ENCODE measurements around the gene SH3GLB1. TPM values are rescaled to one million over a fixed set of nuclear protein-coding genes. Genes with fewer than 3 reads are reported as not detected.

SH3GLB1 gene
- total and polyA plus RNA-seq, 2 experiments from 2014 or later = 59.3 to 89.1 TPM

DNA sequence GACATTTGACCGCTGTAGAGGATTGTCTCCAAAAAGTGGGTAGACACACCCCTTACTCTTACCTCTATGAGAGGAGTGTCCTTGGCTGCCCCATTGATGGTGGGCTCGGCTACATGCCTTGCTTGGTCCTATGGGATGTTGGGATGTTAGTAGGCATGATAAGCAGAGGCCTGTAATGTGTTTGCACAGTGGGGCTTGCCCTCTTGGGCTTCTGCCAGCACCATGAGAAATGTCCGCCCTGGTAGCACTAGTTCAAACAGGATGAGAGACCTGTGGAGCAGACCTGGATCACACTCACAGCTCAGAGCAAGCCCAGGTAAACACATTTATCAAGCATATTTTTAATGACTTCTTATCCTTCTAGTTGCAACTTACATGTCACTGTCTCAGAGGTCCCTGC, 54.2 kb downstream of the SH3GLB1 start:
- peaks cover 18% of the 10 kb centered on the region for H3K4me1 ChIP-seq (ENCODE audit: insufficient read depth)
- no peaks in the 10 kb centered on the region for H3K9me2 ChIP-seq (replicated peaks; ENCODE audit: insufficient read depth)
- H3K27ac ChIP-seq = no peak overlapping the region
- no peak for TF ChIP-seq EZH2phosphoT487 (IDR thresholded peaks at IDR 0.05; ENCODE audit: low read depth, severe bottlenecking, unreplicated experiment)
- TF ChIP-seq EZH2 (IDR thresholded peaks at IDR 0.05; ENCODE audit: borderline replicate concordance) = no peak
- TF ChIP-seq, protein P1, sequence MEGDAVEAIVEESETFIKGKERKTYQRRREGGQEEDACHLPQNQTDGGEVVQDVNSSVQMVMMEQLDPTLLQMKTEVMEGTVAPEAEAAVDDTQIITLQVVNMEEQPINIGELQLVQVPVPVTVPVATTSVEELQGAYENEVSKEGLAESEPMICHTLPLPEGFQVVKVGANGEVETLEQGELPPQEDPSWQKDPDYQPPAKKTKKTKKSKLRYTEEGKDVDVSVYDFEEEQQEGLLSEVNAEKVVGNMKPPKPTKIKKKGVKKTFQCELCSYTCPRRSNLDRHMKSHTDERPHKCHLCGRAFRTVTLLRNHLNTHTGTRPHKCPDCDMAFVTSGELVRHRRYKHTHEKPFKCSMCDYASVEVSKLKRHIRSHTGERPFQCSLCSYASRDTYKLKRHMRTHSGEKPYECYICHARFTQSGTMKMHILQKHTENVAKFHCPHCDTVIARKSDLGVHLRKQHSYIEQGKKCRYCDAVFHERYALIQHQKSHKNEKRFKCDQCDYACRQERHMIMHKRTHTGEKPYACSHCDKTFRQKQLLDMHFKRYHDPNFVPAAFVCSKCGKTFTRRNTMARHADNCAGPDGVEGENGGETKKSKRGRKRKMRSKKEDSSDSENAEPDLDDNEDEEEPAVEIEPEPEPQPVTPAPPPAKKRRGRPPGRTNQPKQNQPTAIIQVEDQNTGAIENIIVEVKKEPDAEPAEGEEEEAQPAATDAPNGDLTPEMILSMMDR (IDR thresholded peaks at IDR 0.05; ENCODE audit: poor library complexity) = no peak
- H4K20me1 ChIP-seq (ENCODE audit: insufficient read depth, poor library complexity, severe bottlenecking) = no peaks in the 10 kb centered on the region
- H3K27me3 ChIP-seq = no peaks in the 10 kb centered on the region
- no peaks in the 10 kb centered on the region for H3K36me3 ChIP-seq (replicated peaks; ENCODE audit: insufficient read depth, low read depth)
- no peak overlapping the region for H2AFZ ChIP-seq
- no peaks in the 10 kb centered on the region for H3K79me2 ChIP-seq
- WGBS (ENCODE audit: low lambda C conversion rate, missing lambda C conversion rate) = 85% methylated on average over 3 of the region's 3 CpGs
- H3K9me3 ChIP-seq (ENCODE audit: low read depth) = no peaks in the 10 kb centered on the region
- H3K4me3 ChIP-seq = no peak overlapping the region
- no peak overlapping the region for H3K4me2 ChIP-seq
- peak; percentile 25 for DNase-seq (ENCODE audit: low spot score)

DNA sequence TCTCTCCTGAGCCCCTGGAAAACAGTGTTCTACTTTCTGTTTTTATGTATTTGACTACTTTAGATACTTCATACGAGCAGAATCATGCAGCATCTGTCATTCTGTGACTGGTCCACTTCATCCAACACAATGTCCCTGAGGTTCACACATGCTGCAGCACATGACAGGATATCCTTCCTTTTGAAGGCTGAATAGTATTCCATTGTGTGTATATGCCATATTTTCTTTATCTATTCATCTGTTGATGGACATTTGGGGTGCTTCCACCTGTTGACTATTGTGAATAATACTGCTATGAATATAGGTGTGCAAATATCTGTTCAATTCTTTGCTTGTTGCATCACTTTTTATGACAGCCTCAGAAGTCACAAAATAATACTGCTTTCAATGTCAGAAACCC, 55.8 kb downstream of the SH3GLB1 start:
- Histone ChIP-seq H3K27ac (no peak overlapping the region), H3K9me3 (ENCODE audit: low read depth) (no peaks in the 10 kb centered on the region), H3K4me1 (ENCODE audit: insufficient read depth) (peaks cover 18% of the 10 kb centered on the region), H3K9me2 (replicated peaks; ENCODE audit: insufficient read depth) (no peaks in the 10 kb centered on the region), H3K4me2 (no peak overlapping the region), H3K27me3 (no peaks in the 10 kb centered on the region), H3K79me2 (no peaks in the 10 kb centered on the region), H3K4me3 (no peak overlapping the region), H4K20me1 (ENCODE audit: insufficient read depth, poor library complexity, severe bottlenecking) (no peaks in the 10 kb centered on the region), H2AFZ (no peak overlapping the region), H3K36me3 (replicated peaks; ENCODE audit: insufficient read depth, low read depth) (no peaks in the 10 kb centered on the region)
- no peak for DNase-seq (ENCODE audit: low spot score)
- TF ChIP-seq EZH2 (IDR thresholded peaks at IDR 0.05; ENCODE audit: borderline replicate concordance) = no peak
- TF ChIP-seq, protein P1 (IDR thresholded peaks at IDR 0.05; ENCODE audit: poor library complexity) = no peak
- no peak for TF ChIP-seq EZH2phosphoT487 (IDR thresholded peaks at IDR 0.05; ENCODE audit: low read depth, severe bottlenecking, unreplicated experiment)
- 88% methylated on average over 1 of the region's 1 CpG for WGBS (ENCODE audit: low lambda C conversion rate, missing lambda C conversion rate)

GRCh38 chr1:86762336-86762735, 58.0 kb downstream of the SH3GLB1 start:
- H3K36me3 ChIP-seq (replicated peaks; ENCODE audit: insufficient read depth, low read depth) = no peaks in the 10 kb centered on the region
- H3K27me3 ChIP-seq = no peaks in the 10 kb centered on the region
- H2AFZ ChIP-seq = no peak overlapping the region
- no peak for DNase-seq (ENCODE audit: low spot score)
- no peak for TF ChIP-seq EZH2phosphoT487 (IDR thresholded peaks at IDR 0.05; ENCODE audit: low read depth, severe bottlenecking, unreplicated experiment)
- TF ChIP-seq, protein P1 (IDR thresholded peaks at IDR 0.05; ENCODE audit: poor library complexity) = no peak
- TF ChIP-seq EZH2 (IDR thresholded peaks at IDR 0.05; ENCODE audit: borderline replicate concordance) = no peak
- no peaks in the 10 kb centered on the region for H4K20me1 ChIP-seq (ENCODE audit: insufficient read depth, poor library complexity, severe bottlenecking)
- no peaks in the 10 kb centered on the region for H3K9me2 ChIP-seq (replicated peaks; ENCODE audit: insufficient read depth)
- no peak overlapping the region for H3K4me3 ChIP-seq
- H3K79me2 ChIP-seq = no peaks in the 10 kb centered on the region
- peak overlapping the region; percentile 9 for H3K27ac ChIP-seq
- H3K4me1 ChIP-seq (ENCODE audit: insufficient read depth) = peaks cover 10% of the 10 kb centered on the region
- 52% methylated on average over 7 of the region's 7 CpGs for WGBS (ENCODE audit: low lambda C conversion rate, missing lambda C conversion rate)
- H3K9me3 ChIP-seq (ENCODE audit: low read depth) = no peaks in the 10 kb centered on the region
- peak overlapping the region; percentile 44 for H3K4me2 ChIP-seq

- H3K27ac ChIP-seq = no peak overlapping the region
- no peak overlapping the region for H3K4me3 ChIP-seq
- H3K79me2 ChIP-seq = no peaks in the 10 kb centered on the region
- H3K9me3 ChIP-seq (ENCODE audit: low read depth) = no peaks in the 10 kb centered on the region
- DNase-seq (ENCODE audit: low spot score) = no peak
- no peaks in the 10 kb centered on the region for H3K9me2 ChIP-seq (replicated peaks; ENCODE audit: insufficient read depth)
- 95% methylated on average over 1 of the region's 1 CpG for WGBS (ENCODE audit: low lambda C conversion rate, missing lambda C conversion rate)
- no peaks in the 10 kb centered on the region for H4K20me1 ChIP-seq (ENCODE audit: insufficient read depth, poor library complexity, severe bottlenecking)
- H3K27me3 ChIP-seq = no peaks in the 10 kb centered on the region
- no peaks in the 10 kb centered on the region for H3K36me3 ChIP-seq (replicated peaks; ENCODE audit: insufficient read depth, low read depth)
- H3K4me2 ChIP-seq = no peak overlapping the region
- H3K4me1 ChIP-seq (ENCODE audit: insufficient read depth) = peaks cover 10% of the 10 kb centered on the region
- H2AFZ ChIP-seq = no peak overlapping the region
- TF ChIP-seq EZH2 (IDR thresholded peaks at IDR 0.05; ENCODE audit: borderline replicate concordance) (no peak), EZH2phosphoT487 (IDR thresholded peaks at IDR 0.05; ENCODE audit: low read depth, severe bottlenecking, unreplicated experiment) (no peak)
- TF ChIP-seq, protein P1 (IDR thresholded peaks at IDR 0.05; ENCODE audit: poor library complexity) = no peak
Measured at GRCh38 chr1:86764523-86764922, 60.1 kb downstream of the SH3GLB1 start.

All from hepatocyte (in vitro differentiated cells).